HG03066 (cell line): ENCODE measurements around the gene OR9A2.

Experiments used
- ATAC-seq: cut with Tn5 transposase; IDR thresholded peaks from one replicate; pipeline ENCODE4 v1.9.1; 2021; ENCODE audit warnings: low read depth; ENCODE audit not compliant: unreplicated experiment

Gene OR9A2, protein sequence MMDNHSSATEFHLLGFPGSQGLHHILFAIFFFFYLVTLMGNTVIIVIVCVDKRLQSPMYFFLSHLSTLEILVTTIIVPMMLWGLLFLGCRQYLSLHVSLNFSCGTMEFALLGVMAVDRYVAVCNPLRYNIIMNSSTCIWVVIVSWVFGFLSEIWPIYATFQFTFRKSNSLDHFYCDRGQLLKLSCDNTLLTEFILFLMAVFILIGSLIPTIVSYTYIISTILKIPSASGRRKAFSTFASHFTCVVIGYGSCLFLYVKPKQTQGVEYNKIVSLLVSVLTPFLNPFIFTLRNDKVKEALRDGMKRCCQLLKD

DNA sequence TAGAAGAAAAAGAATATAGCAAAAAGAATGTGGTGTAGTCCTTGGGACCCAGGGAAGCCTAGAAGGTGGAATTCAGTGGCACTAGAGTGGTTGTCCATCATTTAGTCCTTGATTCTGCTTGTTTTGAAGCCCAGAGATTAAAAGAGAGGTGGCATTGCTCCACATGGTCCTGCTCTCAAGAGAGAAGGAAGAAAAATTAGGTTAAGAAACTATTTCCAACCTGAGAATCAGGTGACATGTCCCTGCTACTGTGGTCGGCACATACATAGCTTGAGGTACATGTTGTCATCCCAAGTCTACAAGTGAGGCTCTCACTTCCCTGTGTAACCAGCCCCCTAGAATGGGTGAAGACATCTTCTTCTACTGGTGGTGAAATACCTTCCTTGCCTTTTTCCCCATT lies at the start of gene OR9A2:
Gene OR9A2, minus strand, starts transcription at position 101 of the 400 bp plus-strand sequence. Its CDS starts 0 bp downstream, at position 101.
- ATAC-seq, result no peak

- ATAC-seq, result no peak
Observed at GRCh38 chr7:143074141-143074540, 47.2 kb upstream of the OR9A2 start.

GRCh38 chr7:143073556-143073955 lies 46.6 kb upstream of the OR9A2 start:
- no peak for ATAC-seq

DNA sequence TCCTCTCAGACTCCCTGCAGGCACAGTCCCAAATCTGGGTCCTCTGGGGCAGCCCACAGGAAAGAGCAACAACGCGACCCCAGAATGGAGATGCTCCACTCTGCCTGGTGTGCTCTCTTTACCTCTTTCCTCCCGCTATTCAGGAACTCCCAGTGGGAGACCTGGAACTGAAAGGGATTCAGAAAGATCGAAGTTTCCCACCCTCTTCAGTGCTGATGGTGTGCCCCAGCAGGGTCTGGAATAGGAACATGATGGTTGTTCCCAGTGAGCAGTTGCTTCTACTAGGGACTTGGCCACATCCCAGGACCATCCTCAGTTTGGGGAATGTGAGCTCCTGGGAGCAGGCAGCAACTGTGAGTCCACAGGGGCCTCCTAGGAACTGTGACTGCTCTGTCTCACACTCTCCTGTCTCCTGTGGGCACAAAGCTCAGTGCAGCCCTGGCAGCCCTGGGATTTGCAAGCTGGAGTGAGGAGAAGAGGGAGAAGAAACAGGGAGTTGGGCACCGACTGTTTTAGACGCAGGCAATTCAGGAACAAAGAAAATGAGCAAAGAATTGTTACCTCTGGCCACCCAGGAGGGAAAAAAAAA lies 43.1 kb upstream of the OR9A2 start:
- no peak for ATAC-seq

DNA sequence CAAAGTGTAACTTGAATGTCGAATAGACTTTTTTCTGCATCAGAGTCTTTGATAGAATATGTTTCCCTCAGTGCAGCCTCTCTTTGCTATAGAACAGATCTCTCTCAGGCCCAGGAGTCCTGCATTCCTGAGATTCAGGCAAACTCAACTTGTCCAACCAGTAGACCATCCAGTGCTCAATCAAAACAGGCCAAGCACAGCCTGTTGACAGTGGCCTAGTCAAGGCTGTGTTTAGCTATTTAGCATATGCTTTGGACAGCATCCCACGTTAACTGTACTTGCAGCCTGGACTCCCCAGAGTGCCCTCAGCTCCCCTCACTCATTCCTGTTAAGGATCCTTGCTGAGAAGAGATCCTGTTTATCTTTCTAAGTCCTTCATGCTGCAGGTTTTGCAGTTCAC lies 41.5 kb upstream of the OR9A2 start:
- no peak for ATAC-seq

DNA sequence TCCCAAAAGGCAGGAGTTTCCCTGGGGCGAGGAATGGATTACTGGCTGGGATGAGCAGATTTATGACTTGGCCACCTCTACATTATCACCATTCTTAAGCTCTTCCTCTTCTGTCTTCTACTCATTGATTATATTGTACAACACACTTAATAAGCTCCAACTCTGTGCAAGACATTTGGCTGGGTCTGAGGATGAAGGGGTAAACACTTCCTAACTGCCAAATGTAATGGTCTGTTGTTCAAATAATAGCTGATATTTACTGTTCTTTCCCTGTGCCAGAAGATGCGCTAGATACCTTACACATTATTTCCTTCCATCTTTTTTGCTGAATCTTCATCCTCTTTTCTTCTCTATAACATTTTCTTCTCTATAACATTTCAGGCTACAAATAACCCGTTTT lies 36.8 kb upstream of the OR9A2 start:
- ATAC-seq, result no peak

GRCh38 chr7:143055754-143056153 lies 28.8 kb upstream of the OR9A2 start:
- no peak for ATAC-seq

DNA sequence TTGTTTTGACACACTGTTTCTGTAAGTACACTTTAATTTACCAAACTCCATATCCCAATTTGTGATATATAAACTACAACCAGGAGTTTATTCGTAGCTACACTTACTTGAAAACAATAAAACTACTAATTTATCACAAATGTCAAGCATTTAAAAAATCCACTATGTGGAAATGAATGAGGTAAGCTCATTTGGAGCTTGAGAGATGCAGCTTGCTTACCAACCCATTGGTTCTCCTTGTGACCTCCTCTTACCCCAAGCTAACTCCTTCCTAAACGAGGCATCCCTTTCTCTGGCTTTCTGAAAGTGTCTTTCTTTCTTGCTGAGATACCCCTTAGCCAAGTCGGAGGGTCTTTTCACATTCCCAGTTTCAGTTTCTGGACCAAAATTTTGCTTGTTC lies 27.7 kb upstream of the OR9A2 start:
- no peak for ATAC-seq

DNA sequence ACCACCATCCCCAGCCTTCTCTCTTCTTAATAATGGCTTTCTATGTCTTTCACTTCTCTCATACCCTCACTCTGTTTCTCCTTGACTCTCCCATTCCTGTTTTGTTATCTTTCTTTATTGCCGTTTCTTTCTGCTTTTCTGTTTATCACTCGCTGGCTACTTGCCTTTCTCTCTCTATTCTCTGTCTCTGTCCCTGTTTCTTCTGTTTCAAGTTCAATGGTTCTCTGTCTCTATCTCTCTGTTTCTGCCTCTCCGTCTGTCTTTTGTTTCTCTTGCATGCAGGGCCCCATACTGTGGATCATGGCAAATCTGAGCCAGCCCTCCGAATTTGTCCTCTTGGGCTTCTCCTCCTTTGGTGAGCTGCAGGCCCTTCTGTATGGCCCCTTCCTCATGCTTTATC lies 25.1 kb upstream of the OR9A2 start, which contains the start of gene OR6V1:
Gene OR6V1, plus strand, starts transcription at position 301 of the 400 bp plus-strand sequence. Its CDS starts 0 bp downstream, at position 301.
- no peak for ATAC-seq

- no peak for ATAC-seq
Observed at GRCh38 chr7:143050931-143051330, 24.0 kb upstream of the OR9A2 start.

DNA sequence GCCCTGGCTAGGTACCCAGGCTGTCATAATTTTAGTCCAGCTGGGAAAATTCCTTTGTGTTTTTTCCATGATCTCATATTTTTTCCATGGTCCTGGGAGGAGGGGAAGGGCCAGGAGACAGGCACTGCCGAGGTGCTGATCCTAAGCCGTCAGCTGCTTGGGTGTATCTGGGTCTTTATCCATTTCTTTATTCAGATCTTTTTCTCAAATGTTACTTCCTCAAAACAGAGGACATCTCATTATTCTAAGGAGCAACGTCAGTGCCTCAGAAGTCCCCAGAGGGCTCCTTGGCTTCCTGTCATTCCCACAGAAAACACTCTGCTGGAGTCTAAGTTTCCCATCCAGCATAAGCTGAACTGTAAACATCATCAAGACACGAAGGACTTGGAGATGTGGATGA lies 22.4 kb upstream of the OR9A2 start:
- ATAC-seq, result no peak

GRCh38 chr7:143048827-143049226 lies 21.9 kb upstream of the OR9A2 start:
- ATAC-seq, result no peak

DNA sequence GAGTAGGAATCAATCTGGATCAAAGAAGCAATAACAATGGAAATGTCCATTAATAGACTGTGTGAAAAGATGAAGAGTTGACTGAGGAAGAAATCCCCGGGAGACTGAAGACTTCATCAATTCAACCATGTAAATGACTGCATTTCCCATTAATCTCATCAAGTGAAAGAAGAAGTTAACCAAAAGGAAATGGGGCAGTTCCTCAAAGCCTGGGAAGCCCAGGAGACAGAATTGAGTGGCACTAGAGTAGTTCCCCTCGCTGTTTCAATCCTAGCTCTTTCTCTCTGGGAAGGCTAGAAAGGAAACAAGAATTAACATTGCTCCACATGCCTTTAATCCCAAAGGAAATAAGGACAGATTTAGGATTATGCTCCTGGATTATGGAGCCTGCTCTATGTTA lies 20.4 kb upstream of the OR9A2 start:
- ATAC-seq, result no peak

DNA sequence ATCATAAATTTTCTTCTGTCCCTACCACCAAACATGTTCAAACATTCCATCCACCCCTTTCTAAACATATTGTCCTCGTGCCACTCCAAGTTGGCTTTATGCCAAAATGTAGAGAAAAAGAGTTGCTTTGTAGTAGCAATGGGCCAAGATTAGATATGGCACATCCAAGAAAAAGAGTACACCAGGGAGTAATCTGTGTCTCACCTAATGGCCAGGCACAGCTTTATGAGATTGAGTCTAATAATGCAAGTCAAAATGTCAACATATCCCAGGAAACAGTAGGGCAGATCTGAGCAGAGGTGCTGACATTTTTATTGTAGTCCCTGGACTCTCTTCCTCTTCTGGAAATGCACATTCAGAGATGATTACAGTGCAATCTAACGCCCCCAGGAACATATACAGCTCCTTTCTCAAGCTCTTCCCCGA lies 19.5 kb upstream of the OR9A2 start:
- ATAC-seq, result no peak

- no peak for ATAC-seq
Observed at GRCh38 chr7:143043391-143043790, 16.5 kb upstream of the OR9A2 start.

DNA sequence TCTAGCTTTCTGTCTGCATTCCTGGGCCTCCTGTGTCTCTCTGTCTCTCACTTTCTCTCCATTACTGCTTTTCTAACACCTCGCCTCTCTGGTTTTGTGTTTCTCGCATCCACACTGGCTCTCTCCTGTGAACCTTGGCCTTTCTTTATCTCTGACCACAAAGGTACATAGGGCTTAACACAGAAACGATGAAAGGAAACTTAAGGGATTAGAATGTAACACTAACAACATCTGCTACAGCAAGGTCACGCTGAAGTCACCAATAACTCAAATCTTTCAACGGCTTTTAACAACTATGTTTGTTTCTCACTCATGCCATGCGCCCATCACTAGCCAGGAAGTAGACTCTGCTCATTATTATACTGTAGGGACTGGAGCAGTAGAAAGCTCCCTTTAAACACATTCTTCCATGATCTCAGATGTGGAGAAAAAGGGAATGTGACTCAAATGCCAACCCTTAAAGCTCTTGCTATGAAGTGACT lies 15.9 kb upstream of the OR9A2 start:
- no peak for ATAC-seq

DNA sequence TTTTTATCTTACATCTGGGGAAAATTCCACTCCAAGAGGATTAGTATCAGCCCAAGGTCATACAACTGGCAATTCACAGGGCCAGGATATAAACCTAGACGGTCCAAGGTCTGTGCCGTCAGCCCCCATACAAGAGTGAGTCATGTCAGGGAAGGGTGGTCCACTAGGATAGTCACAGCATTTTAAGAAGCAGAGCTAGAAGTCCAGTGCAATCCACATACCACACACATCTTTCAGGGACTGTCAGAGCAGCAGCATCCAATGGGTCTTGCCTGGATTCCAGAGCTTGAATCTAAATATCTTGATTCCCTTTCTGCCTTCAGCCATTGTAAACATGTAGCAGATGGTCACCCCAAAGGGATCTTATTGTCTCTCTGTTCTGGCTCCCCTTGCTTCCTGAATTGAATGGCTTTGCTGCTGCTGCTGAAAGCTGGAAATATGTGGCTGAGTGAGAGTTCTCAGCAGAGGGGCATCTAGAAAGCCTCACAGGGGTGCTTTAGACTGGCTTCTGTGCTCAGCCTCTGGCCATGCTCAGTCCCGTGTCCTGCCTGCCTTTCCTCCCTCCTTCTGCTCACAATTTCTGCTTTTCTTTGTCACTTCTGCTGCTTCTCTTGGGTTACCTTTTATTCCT lies 15.3 kb upstream of the OR9A2 start:
- no peak for ATAC-seq

- ATAC-seq, result no peak
Observed at GRCh38 chr7:143041346-143041745, 14.4 kb upstream of the OR9A2 start.

GRCh38 chr7:143040209-143040715 lies 13.3 kb upstream of the OR9A2 start:
- ATAC-seq, result no peak

DNA sequence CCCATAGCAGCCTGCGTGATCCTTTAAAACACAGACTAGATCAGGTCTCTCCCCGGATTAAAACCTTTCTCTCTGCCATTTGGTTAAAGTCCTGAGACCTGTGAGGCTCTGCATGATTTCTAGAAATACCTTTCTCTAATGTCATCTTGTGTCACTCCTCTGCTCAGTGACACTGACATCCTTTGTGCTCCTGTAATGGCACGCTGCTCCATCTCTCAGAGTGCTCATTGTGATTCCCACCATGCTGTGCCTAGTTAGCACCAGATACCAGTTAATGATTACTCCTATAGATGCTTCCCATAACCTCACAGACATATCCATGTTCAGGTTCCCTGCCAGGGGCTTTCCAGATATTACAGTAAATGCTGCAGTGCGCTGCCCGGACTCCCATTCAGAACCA lies 11.7 kb upstream of the OR9A2 start:
- no peak for ATAC-seq

DNA sequence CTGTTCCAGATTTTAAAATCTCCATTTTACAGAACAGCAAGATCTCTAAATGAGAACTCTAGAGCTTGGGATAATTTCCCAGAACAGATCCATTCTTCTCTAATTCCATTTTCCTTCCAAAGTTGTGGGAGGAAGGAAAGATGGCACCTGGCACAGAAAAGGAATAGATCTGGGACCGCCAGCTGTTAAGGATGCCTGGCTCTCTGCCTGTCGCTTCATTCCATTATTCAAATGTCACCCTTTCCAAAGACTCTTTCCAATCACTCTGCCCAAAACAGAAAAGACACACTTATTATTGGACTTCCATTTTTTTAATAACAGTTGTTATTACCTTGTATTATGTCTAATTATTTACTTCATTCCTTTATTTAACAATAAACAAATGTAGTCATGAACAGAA lies 751 bp upstream of the OR9A2 start:
- ATAC-seq, result no peak
